HepG2 (cell line): Measurements from ENCODE around the gene RAB1B. TPM values are rescaled to one million over a fixed set of nuclear protein-coding genes. Genes with fewer than 3 reads are reported as not detected.

Experiments
- ESRRA ChIP-seq: sonication (generic); formaldehyde crosslinking; IDR thresholded peaks from 2 replicates; pipeline ENCODE4 v1.5.1; 2020; ENCODE audit warnings: mild to moderate bottlenecking, low read depth, missing genetic modification reagents
- MAF1 ChIP-seq: sonication (generic); formaldehyde crosslinking; IDR thresholded peaks from 2 replicates; pipeline ENCODE4 v1.5.0; 2020; ENCODE audit warnings: missing genetic modification reagents, borderline replicate concordance
- NRL ChIP-seq: sonication (generic); formaldehyde crosslinking; IDR thresholded peaks from 2 replicates; pipeline ENCODE4 v1.5.0; 2020; ENCODE audit warnings: missing genetic modification reagents, mild to moderate bottlenecking, moderate library complexity, borderline replicate concordance
- REL ChIP-seq: sonication (generic); formaldehyde crosslinking; conservative IDR thresholded peaks from 2 replicates; pipeline ENCODE4 v1.8.0; 2022; ENCODE audit warnings: mild to moderate bottlenecking, missing genetic modification reagents, moderate library complexity
- SRF ChIP-seq: IDR thresholded peaks from 2 replicates; pipeline ENCODE4 v1.6.1; 2011; ENCODE audit warnings: mild to moderate bottlenecking, low read depth, low read length, moderate library complexity
- ZFYVE20 ChIP-seq: sonication (generic); formaldehyde crosslinking; IDR thresholded peaks from 2 replicates; pipeline ENCODE4 v1.8.0; 2023; ENCODE audit warnings: low read depth, mild to moderate bottlenecking, moderate library complexity, missing genetic modification reagents, borderline replicate concordance
- ZMYM4 ChIP-seq: sonication (generic); formaldehyde crosslinking; IDR thresholded peaks from 2 replicates; pipeline ENCODE4 v1.8.1; 2023; ENCODE audit warnings: mild to moderate bottlenecking, missing genetic modification reagents
- ZNF317 ChIP-seq: sonication (generic); formaldehyde crosslinking; IDR thresholded peaks from 2 replicates; pipeline ENCODE4 v1.5.0; 2020; ENCODE audit warnings: mild to moderate bottlenecking, missing genetic modification reagents
- ZNF543 ChIP-seq: sonication (generic); formaldehyde crosslinking; IDR thresholded peaks from 2 replicates; pipeline ENCODE4 v1.4.0; 2020; ENCODE audit warnings: mild to moderate bottlenecking, missing genetic modification reagents
- ZNF746 ChIP-seq: sonication (generic); formaldehyde crosslinking; IDR thresholded peaks from 2 replicates; pipeline ENCODE4 v1.8.0; 2022; ENCODE audit warnings: mild to moderate bottlenecking, missing genetic modification reagents
- ZSCAN29 ChIP-seq: sonication (generic); formaldehyde crosslinking; conservative IDR thresholded peaks from 2 replicates; pipeline ENCODE4 v1.4.0; 2020; ENCODE audit warnings: mild to moderate bottlenecking, missing genetic modification reagents
- polyA plus RNA-seq, 8 experiments: library from polyadenylated mRNA; depleted of rRNA in 3 of 8; stranded (reverse) in 7 of 8; unstranded in 1 of 8; fragments of >200 nt; fragmentation: Illumina TruSeq in 4 of 8; extraction: Trizol in 4 of 8; gene quantifications; 2 replicates each; pipeline versions ENCODE4 v1.2.1 to v1.2.3, GENCODE V29; 2011 to 2016; ENCODE audit warnings: low read depth in 4 of 8, missing spikeins in 1 of 8, mixed read lengths in 1 of 8; ENCODE audit not compliant: insufficient read depth in 1 of 8
- total RNA-seq, 5 experiments: library from RNA; depleted of rRNA; stranded (reverse); fragments of >200 nt; fragmentation: Illumina TruSeq; extraction: Trizol; gene quantifications; 2 replicates each; pipeline ENCODE4 v1.2.3, GENCODE V29; 2016; ENCODE audit warnings: low read depth in 1 of 5
- TF ChIP-seq, protein P1 (sequence below): sonication (generic); formaldehyde crosslinking; IDR thresholded peaks from 2 replicates; pipeline ENCODE4 v1.4.0; 2020; ENCODE audit warnings: mild to moderate bottlenecking, missing genetic modification reagents
- TF ChIP-seq, protein P2 (sequence below): sonication (generic); formaldehyde crosslinking; IDR thresholded peaks from 2 replicates; pipeline ENCODE4 v1.5.1; 2020; ENCODE audit warnings: mild to moderate bottlenecking, missing genetic modification reagents, moderate library complexity
- TF ChIP-seq, protein P3 (sequence below): sonication (generic); formaldehyde crosslinking; IDR thresholded peaks from 2 replicates; pipeline ENCODE4 v1.5.1; 2020; ENCODE audit warnings: mild to moderate bottlenecking, missing genetic modification reagents, moderate library complexity
- TF ChIP-seq, protein P4 (sequence below): sonication (generic); formaldehyde crosslinking; IDR thresholded peaks from 2 replicates; pipeline ENCODE4 v1.4.0; 2020; ENCODE audit warnings: missing genetic modification reagents, borderline replicate concordance
- TF ChIP-seq, protein P5 (sequence below): IDR thresholded peaks from 2 replicates; pipeline ENCODE4 v1.6.1; 2018; ENCODE audit warnings: missing genetic modification reagents

RAB1B gene
- total and polyA plus RNA-seq, 2 of the 13 experiments (the other 11 are each of a cell fraction or from before 2014, with no cell fraction given): 77.9 to 87.9 TPM

DNA sequence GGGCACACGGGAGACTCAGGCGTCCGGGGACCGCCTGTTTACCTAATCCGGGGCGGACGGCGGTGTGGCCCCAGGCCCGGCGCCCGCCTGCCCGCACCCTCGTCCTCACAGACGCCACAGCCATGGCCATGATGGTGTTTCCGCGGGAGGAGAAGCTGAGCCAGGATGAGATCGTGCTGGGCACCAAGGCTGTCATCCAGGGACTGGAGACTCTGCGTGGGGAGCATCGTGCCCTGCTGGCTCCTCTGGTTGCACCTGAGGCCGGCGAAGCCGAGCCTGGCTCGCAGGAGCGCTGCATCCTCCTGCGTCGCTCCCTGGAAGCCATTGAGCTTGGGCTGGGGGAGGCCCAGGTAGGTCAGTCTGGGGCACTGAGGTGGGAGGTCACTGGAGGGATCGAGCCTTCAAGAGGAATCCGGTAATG lies 10.0 kb upstream of the RAB1B start (continued):
- TF ChIP-seq, protein P1, sequence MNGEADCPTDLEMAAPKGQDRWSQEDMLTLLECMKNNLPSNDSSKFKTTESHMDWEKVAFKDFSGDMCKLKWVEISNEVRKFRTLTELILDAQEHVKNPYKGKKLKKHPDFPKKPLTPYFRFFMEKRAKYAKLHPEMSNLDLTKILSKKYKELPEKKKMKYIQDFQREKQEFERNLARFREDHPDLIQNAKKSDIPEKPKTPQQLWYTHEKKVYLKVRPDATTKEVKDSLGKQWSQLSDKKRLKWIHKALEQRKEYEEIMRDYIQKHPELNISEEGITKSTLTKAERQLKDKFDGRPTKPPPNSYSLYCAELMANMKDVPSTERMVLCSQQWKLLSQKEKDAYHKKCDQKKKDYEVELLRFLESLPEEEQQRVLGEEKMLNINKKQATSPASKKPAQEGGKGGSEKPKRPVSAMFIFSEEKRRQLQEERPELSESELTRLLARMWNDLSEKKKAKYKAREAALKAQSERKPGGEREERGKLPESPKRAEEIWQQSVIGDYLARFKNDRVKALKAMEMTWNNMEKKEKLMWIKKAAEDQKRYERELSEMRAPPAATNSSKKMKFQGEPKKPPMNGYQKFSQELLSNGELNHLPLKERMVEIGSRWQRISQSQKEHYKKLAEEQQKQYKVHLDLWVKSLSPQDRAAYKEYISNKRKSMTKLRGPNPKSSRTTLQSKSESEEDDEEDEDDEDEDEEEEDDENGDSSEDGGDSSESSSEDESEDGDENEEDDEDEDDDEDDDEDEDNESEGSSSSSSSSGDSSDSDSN (CRISPR knock-in tag): peak; percentile 12; the same call in 1 of the 2 replicates
- no peak for TF ChIP-seq ZNF746 (CRISPR knock-in tag)
- TF ChIP-seq ZSCAN29 (CRISPR knock-in tag): no peak
- TF ChIP-seq, protein P2, sequence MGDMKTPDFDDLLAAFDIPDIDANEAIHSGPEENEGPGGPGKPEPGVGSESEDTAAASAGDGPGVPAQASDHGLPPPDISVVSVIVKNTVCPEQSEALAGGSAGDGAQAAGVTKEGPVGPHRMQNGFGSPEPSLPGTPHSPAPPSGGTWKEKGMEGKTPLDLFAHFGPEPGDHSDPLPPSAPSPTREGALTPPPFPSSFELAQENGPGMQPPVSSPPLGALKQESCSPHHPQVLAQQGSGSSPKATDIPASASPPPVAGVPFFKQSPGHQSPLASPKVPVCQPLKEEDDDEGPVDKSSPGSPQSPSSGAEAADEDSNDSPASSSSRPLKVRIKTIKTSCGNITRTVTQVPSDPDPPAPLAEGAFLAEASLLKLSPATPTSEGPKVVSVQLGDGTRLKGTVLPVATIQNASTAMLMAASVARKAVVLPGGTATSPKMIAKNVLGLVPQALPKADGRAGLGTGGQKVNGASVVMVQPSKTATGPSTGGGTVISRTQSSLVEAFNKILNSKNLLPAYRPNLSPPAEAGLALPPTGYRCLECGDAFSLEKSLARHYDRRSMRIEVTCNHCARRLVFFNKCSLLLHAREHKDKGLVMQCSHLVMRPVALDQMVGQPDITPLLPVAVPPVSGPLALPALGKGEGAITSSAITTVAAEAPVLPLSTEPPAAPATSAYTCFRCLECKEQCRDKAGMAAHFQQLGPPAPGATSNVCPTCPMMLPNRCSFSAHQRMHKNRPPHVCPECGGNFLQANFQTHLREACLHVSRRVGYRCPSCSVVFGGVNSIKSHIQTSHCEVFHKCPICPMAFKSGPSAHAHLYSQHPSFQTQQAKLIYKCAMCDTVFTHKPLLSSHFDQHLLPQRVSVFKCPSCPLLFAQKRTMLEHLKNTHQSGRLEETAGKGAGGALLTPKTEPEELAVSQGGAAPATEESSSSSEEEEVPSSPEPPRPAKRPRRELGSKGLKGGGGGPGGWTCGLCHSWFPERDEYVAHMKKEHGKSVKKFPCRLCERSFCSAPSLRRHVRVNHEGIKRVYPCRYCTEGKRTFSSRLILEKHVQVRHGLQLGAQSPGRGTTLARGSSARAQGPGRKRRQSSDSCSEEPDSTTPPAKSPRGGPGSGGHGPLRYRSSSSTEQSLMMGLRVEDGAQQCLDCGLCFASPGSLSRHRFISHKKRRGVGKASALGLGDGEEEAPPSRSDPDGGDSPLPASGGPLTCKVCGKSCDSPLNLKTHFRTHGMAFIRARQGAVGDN (CRISPR knock-in tag): no peak
- no peak for TF ChIP-seq NRL (CRISPR knock-in tag)
- TF ChIP-seq, protein P3, sequence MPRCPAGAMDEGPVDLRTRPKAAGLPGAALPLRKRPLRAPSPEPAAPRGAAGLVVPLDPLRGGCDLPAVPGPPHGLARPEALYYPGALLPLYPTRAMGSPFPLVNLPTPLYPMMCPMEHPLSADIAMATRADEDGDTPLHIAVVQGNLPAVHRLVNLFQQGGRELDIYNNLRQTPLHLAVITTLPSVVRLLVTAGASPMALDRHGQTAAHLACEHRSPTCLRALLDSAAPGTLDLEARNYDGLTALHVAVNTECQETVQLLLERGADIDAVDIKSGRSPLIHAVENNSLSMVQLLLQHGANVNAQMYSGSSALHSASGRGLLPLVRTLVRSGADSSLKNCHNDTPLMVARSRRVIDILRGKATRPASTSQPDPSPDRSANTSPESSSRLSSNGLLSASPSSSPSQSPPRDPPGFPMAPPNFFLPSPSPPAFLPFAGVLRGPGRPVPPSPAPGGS: no peak
- 0 out of 2 replicates have a peak, but pooled peaks have one; percentile 0 for TF ChIP-seq REL (CRISPR knock-in tag)
- TF ChIP-seq ESRRA (CRISPR knock-in tag): 0 out of 2 replicates have a peak, but pooled peaks have one; percentile 54
- TF ChIP-seq MAF1: peak; percentile 28
- 0 out of 2 replicates have a peak, but pooled peaks have one; percentile 40 for TF ChIP-seq ZNF543 (CRISPR knock-in tag)
- TF ChIP-seq ZFYVE20 (CRISPR knock-in tag): no peak
- TF ChIP-seq, protein P4, sequence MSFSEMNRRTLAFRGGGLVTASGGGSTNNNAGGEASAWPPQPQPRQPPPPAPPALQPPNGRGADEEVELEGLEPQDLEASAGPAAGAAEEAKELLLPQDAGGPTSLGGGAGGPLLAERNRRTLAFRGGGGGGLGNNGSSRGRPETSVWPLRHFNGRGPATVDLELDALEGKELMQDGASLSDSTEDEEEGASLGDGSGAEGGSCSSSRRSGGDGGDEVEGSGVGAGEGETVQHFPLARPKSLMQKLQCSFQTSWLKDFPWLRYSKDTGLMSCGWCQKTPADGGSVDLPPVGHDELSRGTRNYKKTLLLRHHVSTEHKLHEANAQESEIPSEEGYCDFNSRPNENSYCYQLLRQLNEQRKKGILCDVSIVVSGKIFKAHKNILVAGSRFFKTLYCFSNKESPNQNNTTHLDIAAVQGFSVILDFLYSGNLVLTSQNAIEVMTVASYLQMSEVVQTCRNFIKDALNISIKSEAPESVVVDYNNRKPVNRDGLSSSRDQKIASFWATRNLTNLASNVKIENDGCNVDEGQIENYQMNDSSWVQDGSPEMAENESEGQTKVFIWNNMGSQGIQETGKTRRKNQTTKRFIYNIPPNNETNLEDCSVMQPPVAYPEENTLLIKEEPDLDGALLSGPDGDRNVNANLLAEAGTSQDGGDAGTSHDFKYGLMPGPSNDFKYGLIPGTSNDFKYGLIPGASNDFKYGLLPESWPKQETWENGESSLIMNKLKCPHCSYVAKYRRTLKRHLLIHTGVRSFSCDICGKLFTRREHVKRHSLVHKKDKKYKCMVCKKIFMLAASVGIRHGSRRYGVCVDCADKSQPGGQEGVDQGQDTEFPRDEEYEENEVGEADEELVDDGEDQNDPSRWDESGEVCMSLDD: no peak
- TF ChIP-seq, protein P5, sequence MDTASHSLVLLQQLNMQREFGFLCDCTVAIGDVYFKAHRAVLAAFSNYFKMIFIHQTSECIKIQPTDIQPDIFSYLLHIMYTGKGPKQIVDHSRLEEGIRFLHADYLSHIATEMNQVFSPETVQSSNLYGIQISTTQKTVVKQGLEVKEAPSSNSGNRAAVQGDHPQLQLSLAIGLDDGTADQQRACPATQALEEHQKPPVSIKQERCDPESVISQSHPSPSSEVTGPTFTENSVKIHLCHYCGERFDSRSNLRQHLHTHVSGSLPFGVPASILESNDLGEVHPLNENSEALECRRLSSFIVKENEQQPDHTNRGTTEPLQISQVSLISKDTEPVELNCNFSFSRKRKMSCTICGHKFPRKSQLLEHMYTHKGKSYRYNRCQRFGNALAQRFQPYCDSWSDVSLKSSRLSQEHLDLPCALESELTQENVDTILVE (CRISPR knock-in tag): no peak
- TF ChIP-seq SRF: no peak
- TF ChIP-seq ZNF317 (CRISPR knock-in tag): no peak
- 0 out of 2 replicates have a peak, but pooled peaks have one; percentile 1 for TF ChIP-seq ZMYM4 (CRISPR knock-in tag)
